GM12864 (cell line): ENCODE data around the gene ARID1B.

Experiments
- DNase-seq: peaks from one replicate; pipeline ENCODE4 v3.0.0-alpha.2; 2011; ENCODE audit warnings: low read depth
- H3K4me3 ChIP-seq: 2 replicates; pipeline ENCODE4 v1.5.1; 2011; ENCODE audit warnings: mild to moderate bottlenecking, low read depth, low read length, control low read depth
- TF ChIP-seq, protein P1 (sequence below): IDR thresholded peaks from 2 replicates; pipeline ENCODE4 v1.5.1; 2011; ENCODE audit warnings: low read depth, mild to moderate bottlenecking, moderate library complexity, low read length, control low read depth, inconsistent platforms; ENCODE audit errors: missing control alignments

ARID1B gene

DNA sequence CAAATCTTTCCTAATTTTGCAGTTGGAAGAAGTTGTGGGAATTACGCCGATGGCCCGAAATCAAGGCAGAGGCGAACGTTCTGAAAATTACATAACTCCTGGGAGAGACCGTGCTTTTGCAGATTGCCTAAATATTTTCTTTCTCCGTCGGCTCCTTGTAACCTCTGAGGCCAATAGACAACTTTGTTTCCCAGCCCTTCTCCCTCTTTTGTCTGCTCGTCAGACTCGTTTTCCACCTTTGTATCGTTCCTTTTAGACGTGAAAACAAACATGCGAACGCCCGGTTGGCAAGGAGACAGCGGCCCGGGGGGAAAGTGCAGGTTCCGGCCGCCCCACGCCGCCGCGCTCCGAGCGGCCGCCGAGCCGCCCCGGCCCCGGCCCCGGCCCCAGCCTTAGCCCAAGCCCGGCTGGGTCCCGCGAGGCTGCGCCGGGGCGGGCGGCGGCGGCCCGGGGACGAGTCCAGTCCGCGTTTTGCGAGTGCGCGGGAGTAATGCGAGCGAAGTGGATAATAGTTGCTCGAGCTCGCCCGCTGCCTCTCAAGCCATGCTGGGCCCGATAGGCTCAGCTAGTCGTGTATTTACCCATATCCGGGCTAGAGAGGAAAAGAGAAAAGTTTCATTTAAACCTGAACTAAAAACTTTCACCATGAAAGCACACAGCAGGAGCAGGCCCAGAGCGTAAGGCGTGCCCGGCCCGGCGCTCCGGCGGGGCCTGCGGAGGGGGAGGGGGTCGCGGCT, at the start of gene ARID1B:
TSS of gene ARID1B (plus strand) at position 539 of the 737 bp plus-strand sequence. CDS start 303 bp downstream, outside the sequence.
- DNase-seq: peak; percentile 69
- TF ChIP-seq, protein P1, sequence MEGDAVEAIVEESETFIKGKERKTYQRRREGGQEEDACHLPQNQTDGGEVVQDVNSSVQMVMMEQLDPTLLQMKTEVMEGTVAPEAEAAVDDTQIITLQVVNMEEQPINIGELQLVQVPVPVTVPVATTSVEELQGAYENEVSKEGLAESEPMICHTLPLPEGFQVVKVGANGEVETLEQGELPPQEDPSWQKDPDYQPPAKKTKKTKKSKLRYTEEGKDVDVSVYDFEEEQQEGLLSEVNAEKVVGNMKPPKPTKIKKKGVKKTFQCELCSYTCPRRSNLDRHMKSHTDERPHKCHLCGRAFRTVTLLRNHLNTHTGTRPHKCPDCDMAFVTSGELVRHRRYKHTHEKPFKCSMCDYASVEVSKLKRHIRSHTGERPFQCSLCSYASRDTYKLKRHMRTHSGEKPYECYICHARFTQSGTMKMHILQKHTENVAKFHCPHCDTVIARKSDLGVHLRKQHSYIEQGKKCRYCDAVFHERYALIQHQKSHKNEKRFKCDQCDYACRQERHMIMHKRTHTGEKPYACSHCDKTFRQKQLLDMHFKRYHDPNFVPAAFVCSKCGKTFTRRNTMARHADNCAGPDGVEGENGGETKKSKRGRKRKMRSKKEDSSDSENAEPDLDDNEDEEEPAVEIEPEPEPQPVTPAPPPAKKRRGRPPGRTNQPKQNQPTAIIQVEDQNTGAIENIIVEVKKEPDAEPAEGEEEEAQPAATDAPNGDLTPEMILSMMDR: no peak

DNA sequence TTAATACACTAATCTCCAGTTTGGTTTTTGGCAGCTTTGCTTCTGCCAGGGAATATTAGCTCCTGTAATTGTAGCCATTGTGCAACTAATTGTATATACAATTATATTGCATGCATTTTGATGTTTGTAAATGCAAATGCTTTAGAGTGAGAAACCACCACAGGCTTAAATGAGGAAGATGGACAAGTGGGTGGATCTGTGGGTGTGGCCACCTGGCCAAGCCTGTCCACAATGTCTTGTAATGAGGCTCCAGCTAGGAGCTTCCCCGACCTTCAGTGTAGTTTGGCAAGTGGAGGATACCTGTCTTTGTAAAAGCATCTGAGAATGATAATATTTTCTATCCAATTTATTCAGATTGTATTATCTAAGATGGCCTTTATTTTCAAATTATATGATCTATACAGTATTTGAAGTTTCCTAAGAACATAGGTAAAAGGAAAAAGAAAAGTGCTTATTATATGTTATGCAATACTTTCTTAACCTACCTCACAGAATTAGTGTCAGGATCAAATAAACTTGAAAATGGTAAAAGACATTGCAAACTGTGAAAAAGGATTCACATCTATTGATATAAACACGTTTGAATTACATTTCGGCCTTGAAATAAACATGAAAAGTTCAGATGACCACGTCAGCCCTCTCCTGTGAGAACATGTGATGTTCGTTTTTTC, 49.3 kb upstream of the ARID1B start:
- no peak for DNase-seq
- H3K4me3 ChIP-seq: no peak overlapping the region
- TF ChIP-seq, protein P1: no peak

More for the DNA sequence above, at the start of gene ARID1B:
- H3K4me3 ChIP-seq: peak within 1 kb of the TSS; percentile 63

DNA sequence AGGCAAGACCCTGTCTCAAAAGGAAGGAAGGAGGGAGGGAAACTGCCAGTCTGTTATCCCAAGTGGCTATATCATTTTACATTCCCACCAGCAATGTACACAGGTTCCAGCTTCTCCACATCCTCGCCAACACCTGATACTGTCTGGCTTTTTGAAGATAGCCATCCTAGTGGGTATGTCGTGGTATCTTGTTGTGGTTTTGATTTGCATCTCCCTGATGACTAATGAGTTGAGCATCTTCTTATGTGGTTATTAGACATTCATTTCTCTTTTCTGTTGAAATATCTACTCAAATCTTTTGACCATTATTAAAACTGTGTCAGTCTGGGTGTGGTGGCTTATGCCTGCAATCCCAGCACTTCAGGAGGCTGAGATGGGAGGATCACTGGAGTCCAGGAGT, 47.9 kb upstream of the ARID1B start:
- DNase-seq: no peak
- no peak overlapping the region for H3K4me3 ChIP-seq

DNA sequence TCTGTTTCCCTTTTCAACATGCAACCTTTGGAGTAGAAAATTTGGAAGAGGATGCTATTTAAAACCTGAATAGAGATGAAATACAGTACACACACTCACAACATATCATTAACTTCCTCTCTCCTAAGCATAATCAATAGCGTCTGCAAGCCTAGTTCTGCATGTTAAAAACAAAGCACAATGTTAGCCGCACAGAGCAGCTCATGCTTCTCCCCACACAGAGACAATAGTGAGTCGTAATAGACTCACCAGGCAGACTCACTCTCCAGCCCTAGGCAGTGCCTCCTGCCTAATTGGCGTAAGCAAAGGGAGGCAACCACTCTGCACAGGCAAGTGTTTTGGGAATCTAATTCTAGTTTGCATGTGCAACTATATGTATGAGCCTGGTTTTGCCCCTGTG, 45.8 kb upstream of the ARID1B start:
- DNase-seq: no peak
- no peak overlapping the region for H3K4me3 ChIP-seq
- TF ChIP-seq, protein P1: no peak

More for the DNA sequence above, 47.9 kb upstream of the ARID1B start:
- TF ChIP-seq, protein P1: no peak

DNA sequence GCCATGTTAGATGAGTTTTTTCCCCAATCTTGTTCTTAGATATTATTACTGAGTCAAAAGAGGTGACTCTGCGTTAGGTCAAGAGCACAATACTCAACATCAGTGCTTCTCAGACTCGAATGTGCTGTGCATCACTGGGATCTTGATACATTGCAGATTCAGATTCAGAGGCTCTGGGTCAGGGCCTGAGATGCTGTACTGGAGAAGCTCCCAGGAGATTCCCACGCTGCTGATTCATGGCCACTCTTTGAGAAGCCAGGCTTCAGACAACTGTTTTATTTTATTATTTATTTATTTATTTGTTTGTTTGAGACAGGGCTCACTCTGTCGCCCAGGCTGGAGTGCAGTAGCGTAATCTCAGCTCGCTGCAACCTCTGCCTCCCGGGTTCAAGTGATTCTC, 41.4 kb upstream of the ARID1B start:
- DNase-seq: no peak
- TF ChIP-seq, protein P1: no peak
- H3K4me3 ChIP-seq: no peak overlapping the region

DNA sequence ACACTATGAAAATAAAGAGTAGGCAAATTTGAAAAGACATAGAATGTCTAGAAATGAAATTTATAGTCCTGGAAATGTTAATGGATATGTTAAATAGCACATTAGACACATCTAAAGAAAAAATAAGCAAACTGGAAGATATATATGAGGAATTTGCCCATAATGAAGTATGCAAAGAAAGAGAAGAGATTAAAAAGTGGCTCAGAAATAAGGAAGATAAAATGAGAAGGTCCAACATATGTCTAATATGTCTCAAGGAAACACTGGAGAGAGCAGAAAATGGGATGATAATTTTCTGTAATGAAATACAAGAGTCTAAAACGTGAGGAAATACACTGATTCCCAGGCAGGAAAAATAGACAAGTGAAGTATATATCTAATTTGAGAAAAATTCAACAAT, 36.6 kb upstream of the ARID1B start:
- H3K4me3 ChIP-seq: no peak overlapping the region
- DNase-seq: no peak
- TF ChIP-seq, protein P1: no peak
